HAP-1 (cell line): ENCODE measurements around the gene ASH1L.

ENCODE experiments used
- DNase-seq, 2 experiments: peaks; one replicate each; pipeline ENCODE4 v3.0.0-alpha.2; 2016 to 2020; ENCODE audit warnings: low spot score in 2 of 2
- H3K27me3 ChIP-seq: fragments of 250-450 bp; sonication (Bioruptor Pico); 2 replicates; pipeline ENCODE4 v1.5.1; 2020; ENCODE audit warnings: low read depth, mild to moderate bottlenecking, moderate library complexity
- H3K36me3 ChIP-seq: fragments of 250-450 bp; sonication (Bioruptor Pico); replicated peaks from 2 replicates; pipeline ENCODE4 v1.5.1; 2020; ENCODE audit warnings: mild to moderate bottlenecking
- H3K4me1 ChIP-seq: fragments of 250-450 bp; sonication (Bioruptor Pico); 2 replicates; pipeline ENCODE4 v1.5.1; 2020; ENCODE audit warnings: mild to moderate bottlenecking
- H3K4me3 ChIP-seq: fragments of 250-450 bp; sonication (Bioruptor Pico); 2 replicates; pipeline ENCODE4 v1.5.1; 2020; ENCODE audit warnings: mild to moderate bottlenecking, moderate library complexity
- H3K9me3 ChIP-seq: fragments of 250-450 bp; sonication (Bioruptor Pico); 2 replicates; pipeline ENCODE4 v1.5.1; 2020; ENCODE audit warnings: mild to moderate bottlenecking, moderate library complexity
- in situ Hi-C: fragments of 300-500 bp; cut with MboI; formaldehyde crosslinking; loops from 3 replicates; pipeline ENCODE4 v1.14.3; 2020; ENCODE audit warnings: low sequenced_read_pairs, inconsistent platforms, mixed read lengths

Gene ASH1L

GRCh38 chr1:155322571-155322952 lies 240.0 kb downstream of the ASH1L start:
- H3K4me3 ChIP-seq = peak overlapping the region; percentile 68
- peaks cover 9% of the 10 kb centered on the region; the same call in 1 of the 2 replicates for H3K4me1 ChIP-seq
- no peaks in the 10 kb centered on the region for H3K9me3 ChIP-seq
- no peaks in the 10 kb centered on the region for H3K27me3 ChIP-seq
- peaks cover 64% of the 10 kb centered on the region for H3K36me3 ChIP-seq
- peak in 1 of 2 experiments; percentile 43 for DNase-seq
- in situ Hi-C loops = no loop called here

- Histone ChIP-seq H3K27me3 (no peaks in the 10 kb centered on the region), H3K4me1 (peaks cover 9% of the 10 kb centered on the region; the same call in 1 of the 2 replicates), H3K9me3 (no peaks in the 10 kb centered on the region), H3K4me3 (peak overlapping the region; percentile 68; the same call in 1 of the 2 replicates), H3K36me3 (peaks cover 64% of the 10 kb centered on the region)
- peak in 1 of 2 experiments; percentile 29 for DNase-seq
- in situ Hi-C loops = no loop called here
Measured at GRCh38 chr1:155321639-155322503, 240.7 kb downstream of the ASH1L start.

- peaks cover 55% of the 10 kb centered on the region for H3K36me3 ChIP-seq
- H3K9me3 ChIP-seq = no peaks in the 10 kb centered on the region
- peaks cover 9% of the 10 kb centered on the region; the same call in 1 of the 2 replicates for H3K4me1 ChIP-seq
- in situ Hi-C loops = no loop called here
- no peaks in the 10 kb centered on the region for H3K27me3 ChIP-seq
- DNase-seq = peak in 1 of 2 experiments; percentile 41
- H3K4me3 ChIP-seq = no peak within 1 kb of the TSS
Measured at GRCh38 chr1:155320661-155321617, 241.7 kb downstream of the ASH1L start, which contains the start of gene RUSC1. Gene RUSC1, plus strand, starts transcription at chr1:155320894. Its CDS starts 880 bp downstream, at chr1:155321774.

GRCh38 chr1:155320252-155320651 lies 242.4 kb downstream of the ASH1L start:
- Histone ChIP-seq H3K4me3 (no peak overlapping the region), H3K4me1 (peaks cover 9% of the 10 kb centered on the region; the same call in 1 of the 2 replicates), H3K27me3 (no peaks in the 10 kb centered on the region), H3K36me3 (peaks cover 51% of the 10 kb centered on the region), H3K9me3 (no peaks in the 10 kb centered on the region)
- DNase-seq = no peak
- in situ Hi-C loops = no loop called here

GRCh38 chr1:155319536-155319935 lies 243.1 kb downstream of the ASH1L start:
- DNase-seq = no peak
- H3K36me3 ChIP-seq = peaks cover 58% of the 10 kb centered on the region
- in situ Hi-C loops = no loop called here
- no peaks in the 10 kb centered on the region for H3K9me3 ChIP-seq
- H3K4me1 ChIP-seq = peaks cover 9% of the 10 kb centered on the region; the same call in 1 of the 2 replicates
- no peak overlapping the region for H3K4me3 ChIP-seq
- H3K27me3 ChIP-seq = no peaks in the 10 kb centered on the region

- Histone ChIP-seq H3K27me3 (no peaks in the 10 kb centered on the region), H3K36me3 (peaks cover 71% of the 10 kb centered on the region), H3K9me3 (no peaks in the 10 kb centered on the region), H3K4me1 (peaks cover 9% of the 10 kb centered on the region; the same call in 1 of the 2 replicates), H3K4me3 (no peak overlapping the region)
- DNase-seq = no peak
- in situ Hi-C loops = no loop called here
Measured at GRCh38 chr1:155318082-155318481, 244.5 kb downstream of the ASH1L start.

GRCh38 chr1:155316922-155317321 lies 245.7 kb downstream of the ASH1L start:
- Histone ChIP-seq H3K4me1 (0 out of 2 replicates have a peak, but pooled peaks cover 3% of the 10 kb centered on the region), H3K4me3 (no peak overlapping the region), H3K27me3 (no peaks in the 10 kb centered on the region), H3K36me3 (peaks cover 79% of the 10 kb centered on the region), H3K9me3 (no peaks in the 10 kb centered on the region)
- no peak for DNase-seq
- in situ Hi-C loops = no loop called here

- DNase-seq = no peak
- no peak overlapping the region for H3K4me3 ChIP-seq
- H3K4me1 ChIP-seq = 0 out of 2 replicates have a peak, but pooled peaks cover 7% of the 10 kb centered on the region
- peaks cover 67% of the 10 kb centered on the region for H3K36me3 ChIP-seq
- H3K27me3 ChIP-seq = no peaks in the 10 kb centered on the region
- no peaks in the 10 kb centered on the region for H3K9me3 ChIP-seq
- in situ Hi-C loops = no loop called here
Measured at GRCh38 chr1:155313261-155313660, 249.3 kb downstream of the ASH1L start.

GRCh38 chr1:155309423-155310021 lies 253.1 kb downstream of the ASH1L start:
- 0 out of 2 replicates have a peak, but pooled peaks cover 7% of the 10 kb centered on the region for H3K4me1 ChIP-seq
- no peaks in the 10 kb centered on the region for H3K27me3 ChIP-seq
- peak overlapping the region; percentile 89 for H3K4me3 ChIP-seq
- in situ Hi-C loops = loop anchor here (5.0 kb wide), 1 partner anchor 37 kb away; the partner anchor contains the start of gene CLK2
- peaks cover 46% of the 10 kb centered on the region for H3K36me3 ChIP-seq
- DNase-seq = peak; percentile 37 to 54
- no peaks in the 10 kb centered on the region for H3K9me3 ChIP-seq

- DNase-seq = peak; percentile 98
- Histone ChIP-seq H3K36me3 (peaks cover 40% of the 10 kb centered on the region), H3K9me3 (no peaks in the 10 kb centered on the region), H3K4me1 (0 out of 2 replicates have a peak, but pooled peaks cover 7% of the 10 kb centered on the region), H3K27me3 (no peaks in the 10 kb centered on the region), H3K4me3 (peak within 1 kb of the TSS; percentile 89)
- in situ Hi-C loops = loop anchor here (5.0 kb wide), 1 partner anchor 36 kb away; the partner anchor contains the start of gene CLK2
Measured at GRCh38 chr1:155308493-155309422, 253.8 kb downstream of the ASH1L start, which contains the start of gene FDPS. Gene FDPS, plus strand, starts transcription at chr1:155308866. Its CDS starts 924 bp downstream, at chr1:155309790.

- Histone ChIP-seq H3K27me3 (no peaks in the 10 kb centered on the region), H3K36me3 (peaks cover 27% of the 10 kb centered on the region), H3K4me1 (0 out of 2 replicates have a peak, but pooled peaks cover 7% of the 10 kb centered on the region), H3K4me3 (no peak overlapping the region), H3K9me3 (no peaks in the 10 kb centered on the region)
- in situ Hi-C loops = loop anchor here (5.0 kb wide), 1 partner anchor 35 kb away; the partner anchor contains the start of gene CLK2
- DNase-seq = peak; percentile 45 to 56
Measured at GRCh38 chr1:155307247-155307740, 255.3 kb downstream of the ASH1L start.
